Testis (tissue), 2 donors: ENCODE results near the gene RMND1.

Experiments
- POLR2A ChIP-seq: fragments of 450-650 bp; IDR thresholded peaks from one replicate; pipeline ENCODE4 v1.6.1; 2017; ENCODE audit warnings: antibody characterized with exemption, mild to moderate bottlenecking, moderate library complexity
- TF ChIP-seq, protein P1 (sequence below), 3 experiments: fragments of 450-650 bp in 2 of 3; fragments of 200-600 bp in 1 of 3; sonication (generic) in 1 of 3; IDR thresholded peaks; one replicate each; pipeline ENCODE4 v1.5.1; 2016 to 2019; ENCODE audit warnings: antibody characterized with exemption in 3 of 3, mild to moderate bottlenecking in 2 of 3, moderate library complexity in 1 of 3

DNA sequence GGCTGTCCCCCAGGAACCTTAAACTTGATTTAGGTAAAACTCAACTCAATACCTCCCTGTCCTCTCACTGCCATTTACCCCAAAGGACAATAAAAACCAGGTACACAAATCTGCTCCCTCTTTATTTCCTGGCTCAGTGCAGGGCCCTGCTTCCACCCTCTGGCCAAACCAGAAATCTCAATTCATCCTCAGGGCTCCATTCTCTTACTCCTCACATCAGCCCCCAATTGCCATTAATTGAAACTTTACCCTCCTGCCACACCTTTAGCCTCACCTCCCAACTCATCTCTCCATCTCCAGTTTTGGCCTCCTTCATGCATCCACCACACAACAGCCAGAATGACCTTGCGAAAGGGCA is 71.1 kb downstream of the RMND1 start:
- TF ChIP-seq, protein P1, sequence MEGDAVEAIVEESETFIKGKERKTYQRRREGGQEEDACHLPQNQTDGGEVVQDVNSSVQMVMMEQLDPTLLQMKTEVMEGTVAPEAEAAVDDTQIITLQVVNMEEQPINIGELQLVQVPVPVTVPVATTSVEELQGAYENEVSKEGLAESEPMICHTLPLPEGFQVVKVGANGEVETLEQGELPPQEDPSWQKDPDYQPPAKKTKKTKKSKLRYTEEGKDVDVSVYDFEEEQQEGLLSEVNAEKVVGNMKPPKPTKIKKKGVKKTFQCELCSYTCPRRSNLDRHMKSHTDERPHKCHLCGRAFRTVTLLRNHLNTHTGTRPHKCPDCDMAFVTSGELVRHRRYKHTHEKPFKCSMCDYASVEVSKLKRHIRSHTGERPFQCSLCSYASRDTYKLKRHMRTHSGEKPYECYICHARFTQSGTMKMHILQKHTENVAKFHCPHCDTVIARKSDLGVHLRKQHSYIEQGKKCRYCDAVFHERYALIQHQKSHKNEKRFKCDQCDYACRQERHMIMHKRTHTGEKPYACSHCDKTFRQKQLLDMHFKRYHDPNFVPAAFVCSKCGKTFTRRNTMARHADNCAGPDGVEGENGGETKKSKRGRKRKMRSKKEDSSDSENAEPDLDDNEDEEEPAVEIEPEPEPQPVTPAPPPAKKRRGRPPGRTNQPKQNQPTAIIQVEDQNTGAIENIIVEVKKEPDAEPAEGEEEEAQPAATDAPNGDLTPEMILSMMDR (IDR thresholded peaks at IDR 0.05) = no peak
- TF ChIP-seq POLR2A = no peak
